GM23338 (cell line): ENCODE measurements around the gene SPATS2.

Experiments
- EZH2 ChIP-seq: fragments of 200-600 bp; sonication (generic); IDR thresholded peaks from one replicate; pipeline ENCODE4 v1.8.0; 2017; ENCODE audit warnings: antibody characterized with exemption, mild to moderate bottlenecking, low read depth; ENCODE audit not compliant: unreplicated experiment
- EZH2phosphoT487 ChIP-seq: fragments of 200-600 bp; sonication (generic); IDR thresholded peaks from one replicate; pipeline ENCODE4 v1.8.1; 2018; ENCODE audit warnings: antibody characterized with exemption; ENCODE audit not compliant: unreplicated experiment
- NANOG ChIP-seq: IDR thresholded peaks from 2 replicates; pipeline ENCODE4 v1.6.1; 2016; ENCODE audit warnings: antibody characterized with exemption, borderline replicate concordance
- POLR2AphosphoS5 ChIP-seq: IDR thresholded peaks from 2 replicates; pipeline ENCODE4 v1.6.1; 2016; ENCODE audit warnings: antibody characterized with exemption, low read depth
- REST ChIP-seq: IDR thresholded peaks from one replicate; pipeline ENCODE4 v1.6.1; 2018; ENCODE audit warnings: antibody characterized with exemption; ENCODE audit not compliant: unreplicated experiment
- TF ChIP-seq, protein P1 (sequence below), 2 experiments: fragments of 200-600 bp in 1 of 2; sonication (generic) in 1 of 2; conservative IDR thresholded peaks; 2 replicates each; pipeline versions ENCODE4 v1.5.1 to v1.6.1; 2016 to 2017; ENCODE audit warnings: antibody characterized with exemption in 2 of 2, low read depth in 2 of 2, mild to moderate bottlenecking in 2 of 2, moderate library complexity in 1 of 2

- TF ChIP-seq, protein P1, sequence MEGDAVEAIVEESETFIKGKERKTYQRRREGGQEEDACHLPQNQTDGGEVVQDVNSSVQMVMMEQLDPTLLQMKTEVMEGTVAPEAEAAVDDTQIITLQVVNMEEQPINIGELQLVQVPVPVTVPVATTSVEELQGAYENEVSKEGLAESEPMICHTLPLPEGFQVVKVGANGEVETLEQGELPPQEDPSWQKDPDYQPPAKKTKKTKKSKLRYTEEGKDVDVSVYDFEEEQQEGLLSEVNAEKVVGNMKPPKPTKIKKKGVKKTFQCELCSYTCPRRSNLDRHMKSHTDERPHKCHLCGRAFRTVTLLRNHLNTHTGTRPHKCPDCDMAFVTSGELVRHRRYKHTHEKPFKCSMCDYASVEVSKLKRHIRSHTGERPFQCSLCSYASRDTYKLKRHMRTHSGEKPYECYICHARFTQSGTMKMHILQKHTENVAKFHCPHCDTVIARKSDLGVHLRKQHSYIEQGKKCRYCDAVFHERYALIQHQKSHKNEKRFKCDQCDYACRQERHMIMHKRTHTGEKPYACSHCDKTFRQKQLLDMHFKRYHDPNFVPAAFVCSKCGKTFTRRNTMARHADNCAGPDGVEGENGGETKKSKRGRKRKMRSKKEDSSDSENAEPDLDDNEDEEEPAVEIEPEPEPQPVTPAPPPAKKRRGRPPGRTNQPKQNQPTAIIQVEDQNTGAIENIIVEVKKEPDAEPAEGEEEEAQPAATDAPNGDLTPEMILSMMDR (conservative IDR thresholded peaks at IDR 0.05; ENCODE audit: low read depth in 2 of 2): no peak
- no peak for TF ChIP-seq EZH2
- no peak for TF ChIP-seq REST
- TF ChIP-seq POLR2AphosphoS5: no peak
- no peak for TF ChIP-seq EZH2phosphoT487
- no peak for TF ChIP-seq NANOG
These were observed 164.5 kb downstream of the SPATS2 start for GRCh38 chr12:49531745-49532144.
